ENCODE results near the gene SIRPA.

Gene SIRPA

GRCh38 chr20:1858871-1859270, 36.3 kb upstream of the SIRPA start:
- no peak overlapping the region for H3K4me3 ChIP-seq (ENCODE audit: control insufficient read depth, low read depth, low read length)
- DNase-seq (ENCODE audit: low read depth) = no peak
- TF ChIP-seq CTCF (IDR thresholded peaks at IDR 0.05; ENCODE audit: control insufficient read depth, insufficient read depth, low read depth, low read length, missing control alignments) = no peak

- DNase-seq (ENCODE audit: low read depth) = peak; percentile 24
- no peak for TF ChIP-seq CTCF (IDR thresholded peaks at IDR 0.05; ENCODE audit: control insufficient read depth, insufficient read depth, low read depth, low read length, missing control alignments)
- H3K4me3 ChIP-seq (ENCODE audit: control insufficient read depth, low read depth, low read length) = no peak overlapping the region
These were observed 34.8 kb upstream of the SIRPA start for GRCh38 chr20:1860446-1860845.

GRCh38 chr20:1861347-1861976, 33.7 kb upstream of the SIRPA start:
- H3K4me3 ChIP-seq (ENCODE audit: control insufficient read depth, low read depth, low read length) = no peak overlapping the region
- no peak for TF ChIP-seq CTCF (IDR thresholded peaks at IDR 0.05; ENCODE audit: control insufficient read depth, insufficient read depth, low read depth, low read length, missing control alignments)
- no peak for DNase-seq (ENCODE audit: low read depth)

- DNase-seq (ENCODE audit: low read depth) = no peak
- H3K4me3 ChIP-seq (ENCODE audit: control insufficient read depth, low read depth, low read length) = no peak overlapping the region
- no peak for TF ChIP-seq CTCF (IDR thresholded peaks at IDR 0.05; ENCODE audit: control insufficient read depth, insufficient read depth, low read depth, low read length, missing control alignments)
These were observed 33.1 kb upstream of the SIRPA start for GRCh38 chr20:1861996-1862662.

GRCh38 chr20:1862663-1863053, 32.5 kb upstream of the SIRPA start:
- TF ChIP-seq CTCF (IDR thresholded peaks at IDR 0.05; ENCODE audit: control insufficient read depth, insufficient read depth, low read depth, low read length, missing control alignments) = no peak
- no peak overlapping the region for H3K4me3 ChIP-seq (ENCODE audit: control insufficient read depth, low read depth, low read length)
- DNase-seq (ENCODE audit: low read depth) = no peak

GRCh38 chr20:1863296-1863695, 31.9 kb upstream of the SIRPA start:
- no peak for DNase-seq (ENCODE audit: low read depth)
- no peak overlapping the region for H3K4me3 ChIP-seq (ENCODE audit: control insufficient read depth, low read depth, low read length)
- no peak for TF ChIP-seq CTCF (IDR thresholded peaks at IDR 0.05; ENCODE audit: control insufficient read depth, insufficient read depth, low read depth, low read length, missing control alignments)
